ENCODE measurements around the gene ADARB2. TPM values are rescaled to one million over a fixed set of nuclear protein-coding genes. Genes with fewer than 3 reads are reported as not detected.

Gene ADARB2
- total RNA-seq, 2 experiments from 2014 or later = 0.63 to 0.99 TPM

DNA sequence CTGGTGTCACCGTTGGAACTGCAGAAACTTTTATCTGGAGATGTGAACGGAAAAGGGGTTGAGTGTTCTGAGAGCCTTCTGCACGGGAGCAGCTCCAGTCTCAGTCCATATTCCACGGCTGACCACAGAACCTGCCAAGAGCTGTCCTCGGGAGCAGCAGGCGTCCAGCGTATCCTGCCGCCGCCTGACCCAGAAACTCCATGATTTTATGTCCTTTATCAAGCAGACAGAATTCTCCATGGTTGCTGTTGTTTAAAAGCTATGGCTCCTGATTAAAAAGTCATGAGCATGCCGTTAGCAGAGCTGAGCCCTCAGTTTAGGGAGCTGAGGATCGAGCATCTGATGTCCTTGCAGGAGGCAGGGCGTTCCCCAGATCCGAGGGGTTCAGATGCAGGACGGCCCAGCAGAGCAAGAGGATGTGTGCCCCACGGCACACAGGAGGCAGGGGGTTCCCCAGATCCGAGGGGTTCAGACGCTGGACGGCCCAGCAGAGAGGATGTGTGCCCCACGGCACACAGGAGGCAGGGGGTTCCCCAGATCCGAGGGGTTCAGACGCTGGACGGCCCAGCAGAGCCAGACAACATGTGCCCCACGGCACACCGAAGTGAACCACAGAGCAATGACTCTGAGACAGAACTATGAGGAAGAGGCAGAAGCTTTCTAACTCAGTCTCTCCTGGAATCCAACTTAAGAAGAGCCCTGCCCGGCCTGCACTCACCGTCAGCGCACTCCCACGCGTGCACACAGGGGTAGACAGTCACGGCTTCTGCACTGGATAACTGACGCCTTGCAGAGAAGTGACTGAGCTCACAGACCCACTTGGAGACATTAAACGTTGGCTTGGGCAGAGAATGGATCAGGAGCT lies 584.7 kb downstream of the ADARB2 start:
- CTCF ChIA-PET = no interaction called here
- Mint-ChIP-seq H3K27me3 (ENCODE audit: low read depth) (peaks cover 7% of the 10 kb centered on the region), H3K4me3 (no peak overlapping the region), H3K36me3 (ENCODE audit: low read depth) (no peaks in the 10 kb centered on the region), H3K9me3 (ENCODE audit: insufficient read depth) (no peaks in the 10 kb centered on the region), H3K27ac (no peak overlapping the region), H3K4me1 (ENCODE audit: low read depth) (peaks cover 44% of the 10 kb centered on the region)
- POLR2A ChIA-PET = interaction anchor here (0.9 kb wide), 1 partner anchor 11 kb away, joined by 4 read pairs; no protein-coding TSS in a partner anchor
- ATAC-seq (no peak), DNase-seq (no peak)

DNA sequence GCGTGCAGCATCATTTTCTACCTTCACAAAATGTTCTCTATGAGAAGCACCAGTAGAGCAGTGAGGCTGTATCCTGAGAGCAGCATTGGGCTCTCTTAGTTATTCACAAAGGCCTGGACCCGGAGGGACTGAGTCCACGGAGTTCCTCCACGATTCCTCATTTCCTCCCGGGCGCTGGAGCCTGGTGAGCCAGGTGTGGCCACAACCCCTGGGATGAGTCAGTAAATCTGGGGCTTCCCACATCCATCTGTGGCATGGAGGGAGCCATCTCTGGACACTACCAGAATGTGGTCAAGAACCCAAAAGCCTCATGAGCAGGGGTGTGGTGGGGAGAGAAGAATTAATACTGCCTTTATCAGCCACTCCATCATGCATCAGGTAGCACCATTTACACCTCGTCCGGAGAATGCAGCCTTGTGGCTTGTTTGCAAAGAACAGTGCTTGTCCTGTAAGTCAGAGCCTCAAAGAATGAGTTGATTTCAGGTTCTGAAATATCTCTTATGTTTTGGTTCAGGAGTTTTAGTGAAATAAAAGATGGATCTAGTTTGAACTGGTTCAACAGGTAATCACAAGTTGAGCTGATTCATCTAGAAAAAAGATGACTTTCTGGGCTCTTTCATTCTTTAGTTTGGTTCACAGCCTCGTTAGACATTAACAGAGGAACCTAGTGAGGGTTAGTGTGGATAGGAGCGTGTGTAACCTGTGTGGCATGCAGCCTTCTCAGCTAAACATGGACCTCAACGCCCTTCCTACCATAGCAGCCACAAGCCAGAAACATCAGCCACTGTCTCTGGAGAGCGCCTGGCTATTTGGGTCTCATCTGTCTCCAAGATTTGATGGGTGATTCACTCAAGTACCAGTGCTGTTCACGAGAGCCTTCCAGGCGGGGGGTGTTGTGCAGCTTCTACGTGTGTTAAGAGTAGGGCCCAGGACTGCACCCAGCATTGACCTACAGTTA lies 586.0 kb downstream of the ADARB2 start:
- Mint-ChIP-seq H3K27me3 (ENCODE audit: low read depth) (peaks cover 8% of the 10 kb centered on the region), H3K36me3 (ENCODE audit: low read depth) (peaks cover 6% of the 10 kb centered on the region), H3K9me3 (ENCODE audit: insufficient read depth) (peaks cover 9% of the 10 kb centered on the region), H3K4me3 (no peak overlapping the region), H3K4me1 (ENCODE audit: low read depth) (peaks cover 44% of the 10 kb centered on the region), H3K27ac (no peak overlapping the region)
- ChIA-PET POLR2A (no interaction called here), CTCF (no interaction called here)
- ATAC-seq = no peak
- DNase-seq = no peak

DNA sequence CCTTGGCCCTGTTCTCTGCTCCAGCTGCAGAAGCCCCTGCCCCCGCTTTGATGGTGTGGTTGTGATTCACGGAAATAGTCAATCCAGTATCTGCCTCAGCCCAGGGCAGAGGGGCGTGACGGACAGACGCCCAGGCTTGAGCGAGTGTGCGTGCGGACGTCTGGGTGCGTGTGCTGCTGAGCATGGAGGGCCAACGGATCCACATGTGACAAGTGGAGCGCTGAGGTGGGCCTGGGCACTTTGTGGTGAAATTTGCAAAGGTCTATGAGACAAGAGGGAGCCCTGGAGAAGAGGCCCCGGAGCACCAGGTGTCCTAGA lies 586.7 kb downstream of the ADARB2 start:
- H3K36me3 Mint-ChIP-seq (ENCODE audit: low read depth) = peaks cover 7% of the 10 kb centered on the region
- peaks cover 14% of the 10 kb centered on the region for H3K9me3 Mint-ChIP-seq (ENCODE audit: insufficient read depth)
- ATAC-seq (no peak), DNase-seq (no peak)
- ChIA-PET POLR2A (no interaction called here), CTCF (no interaction called here)
- no peak overlapping the region for H3K27ac Mint-ChIP-seq
- peaks cover 8% of the 10 kb centered on the region for H3K27me3 Mint-ChIP-seq (ENCODE audit: low read depth)
- H3K4me1 Mint-ChIP-seq (ENCODE audit: low read depth) = peaks cover 44% of the 10 kb centered on the region
- H3K4me3 Mint-ChIP-seq = no peak overlapping the region

DNA sequence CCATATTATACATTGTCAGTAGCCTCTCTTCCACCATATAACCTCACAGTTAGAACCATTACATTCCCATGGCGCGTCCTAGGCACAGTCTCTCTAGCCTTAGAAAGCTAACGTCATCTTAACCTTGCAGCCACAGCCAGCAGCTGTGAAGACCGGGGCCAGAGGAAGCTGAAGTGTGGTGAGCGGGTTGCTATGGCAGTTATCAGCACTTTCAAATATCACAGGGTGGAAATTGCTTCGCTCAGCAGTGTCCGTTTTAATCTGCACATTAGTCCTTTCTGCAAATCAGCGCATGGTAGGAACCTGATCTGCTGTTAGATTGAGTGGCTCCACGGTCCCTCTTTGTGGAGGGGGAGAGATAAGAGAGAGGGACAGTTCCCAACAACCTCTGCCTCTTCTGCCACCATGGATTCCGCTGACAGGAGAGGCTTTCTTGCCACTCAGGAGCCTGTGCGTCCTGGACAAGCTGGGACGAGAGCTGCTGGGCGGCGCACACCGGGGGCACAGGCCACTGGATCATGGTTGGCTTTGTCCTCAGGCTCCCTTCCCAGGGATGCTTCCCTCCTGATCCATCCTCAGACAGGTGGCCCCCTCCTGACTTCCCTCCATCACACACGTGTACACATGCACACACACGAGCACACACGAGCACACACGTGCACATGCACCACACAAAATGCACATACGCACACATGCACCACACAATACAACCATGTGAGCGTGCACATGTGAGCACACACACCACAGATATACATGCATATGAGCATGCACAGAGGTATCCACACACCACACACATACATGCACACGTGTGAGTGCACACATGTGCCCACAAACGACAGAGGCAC lies 587.3 kb downstream of the ADARB2 start:
- ATAC-seq (peak; percentile 91), DNase-seq (peak; percentile 75)
- Mint-ChIP-seq H3K27me3 (ENCODE audit: low read depth) (peaks cover 4% of the 10 kb centered on the region), H3K36me3 (ENCODE audit: low read depth) (peaks cover 7% of the 10 kb centered on the region), H3K27ac (peak overlapping the region; percentile 9), H3K9me3 (ENCODE audit: insufficient read depth) (peaks cover 15% of the 10 kb centered on the region), H3K4me1 (ENCODE audit: low read depth) (peaks cover 40% of the 10 kb centered on the region), H3K4me3 (no peak overlapping the region)
- ChIA-PET CTCF (no interaction called here), POLR2A (interaction anchor here (0.5 to 1.1 kb wide), 3 partner anchors 17 to 94 kb away, joined by 3 read pairs; no protein-coding TSS in a partner anchor)

DNA sequence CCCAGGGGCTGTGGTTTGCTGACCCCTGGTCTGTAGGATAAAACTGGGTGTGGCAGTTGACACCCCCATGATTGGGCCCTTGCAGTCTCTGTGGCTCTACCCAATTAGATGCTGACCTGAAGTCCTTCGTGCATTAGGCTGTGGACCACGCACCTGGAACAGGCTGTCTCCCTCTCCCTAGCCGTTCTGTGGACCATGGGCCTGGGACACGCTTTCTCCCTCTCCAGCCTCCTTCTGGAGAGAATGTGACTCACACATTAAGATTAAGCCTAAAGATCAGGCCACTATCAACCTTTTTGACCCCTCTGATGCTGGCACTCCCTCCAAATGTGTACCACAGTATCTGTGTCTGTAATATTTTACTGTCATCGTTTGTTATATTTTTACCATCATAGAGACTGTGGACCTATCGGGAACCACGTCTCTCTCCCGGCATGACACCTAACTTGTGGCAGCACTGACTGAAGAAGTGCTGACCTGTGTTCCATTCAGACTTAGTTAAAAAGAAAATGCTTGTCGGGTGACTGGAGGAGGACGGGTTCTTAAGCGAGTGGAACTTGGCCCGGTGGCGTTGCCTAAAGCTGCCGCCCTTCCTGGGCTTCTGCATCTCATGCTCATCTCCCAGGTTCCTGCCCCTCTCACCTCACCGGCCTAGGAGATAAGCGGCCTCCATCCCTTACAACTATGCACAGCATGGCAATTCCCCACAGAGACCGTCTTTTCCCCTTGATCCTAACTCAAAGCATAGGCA lies 588.3 kb downstream of the ADARB2 start:
- CTCF ChIA-PET = no interaction called here
- Mint-ChIP-seq H3K27me3 (ENCODE audit: low read depth) (peaks cover 11% of the 10 kb centered on the region), H3K9me3 (ENCODE audit: insufficient read depth) (peaks cover 20% of the 10 kb centered on the region), H3K27ac (no peak overlapping the region), H3K36me3 (ENCODE audit: low read depth) (peaks cover 7% of the 10 kb centered on the region), H3K4me3 (no peak overlapping the region), H3K4me1 (ENCODE audit: low read depth) (peaks cover 38% of the 10 kb centered on the region)
- POLR2A ChIA-PET = interaction anchor here (1.1 kb wide), 1 partner anchor 16 kb away, joined by 3 read pairs; no protein-coding TSS in a partner anchor
- no peak for DNase-seq
- no peak for ATAC-seq

DNA sequence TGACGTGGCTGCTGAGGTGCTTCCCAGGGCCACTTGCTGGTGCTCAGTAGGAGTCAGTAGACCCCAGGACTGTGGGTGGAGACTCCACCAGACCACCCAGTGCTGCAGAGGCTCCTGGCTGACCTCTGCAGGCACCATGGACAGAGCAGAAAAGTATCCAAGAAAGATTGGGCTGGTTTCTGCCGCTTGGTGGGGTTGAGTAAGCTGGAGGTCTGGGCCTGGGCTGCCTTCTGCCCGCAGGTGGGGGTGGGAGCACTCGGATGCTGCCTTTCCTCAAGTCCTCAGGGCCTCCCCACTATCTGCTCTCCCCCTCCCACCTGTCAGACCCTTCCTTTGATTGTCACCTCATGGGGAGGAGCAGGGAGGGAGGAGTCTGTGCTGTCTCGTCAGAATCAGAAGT lies 589.5 kb downstream of the ADARB2 start:
- POLR2A ChIA-PET = no interaction called here
- H3K27me3 Mint-ChIP-seq (ENCODE audit: low read depth) = peaks cover 18% of the 10 kb centered on the region
- peaks cover 20% of the 10 kb centered on the region for H3K9me3 Mint-ChIP-seq (ENCODE audit: insufficient read depth)
- ATAC-seq (no peak), DNase-seq (no peak)
- peaks cover 29% of the 10 kb centered on the region for H3K4me1 Mint-ChIP-seq (ENCODE audit: low read depth)
- H3K4me3 Mint-ChIP-seq = no peak overlapping the region
- H3K27ac Mint-ChIP-seq = no peak overlapping the region
- H3K36me3 Mint-ChIP-seq (ENCODE audit: low read depth) = peaks cover 7% of the 10 kb centered on the region
- CTCF ChIA-PET = no interaction called here

DNA sequence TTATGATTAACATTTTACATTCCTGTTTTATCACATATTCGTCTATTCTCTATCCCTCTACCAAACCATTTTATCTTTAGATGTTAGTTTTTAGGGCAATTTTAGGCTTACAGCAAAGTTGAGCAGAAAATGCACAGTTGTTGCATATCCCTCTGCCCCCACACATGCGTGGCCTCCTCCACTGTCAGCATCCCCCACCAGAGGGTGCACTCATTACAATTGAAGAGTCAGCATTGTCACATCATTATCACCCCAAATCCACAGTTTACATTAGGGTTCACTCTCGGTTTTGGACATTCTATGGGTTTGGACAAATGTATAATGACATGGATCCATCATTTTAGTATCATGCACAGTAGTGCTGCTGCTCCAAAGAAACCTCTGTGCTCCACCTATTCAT lies 594.7 kb downstream of the ADARB2 start:
- DNase-seq (peak; percentile 51), ATAC-seq (no peak)
- Mint-ChIP-seq H3K4me1 (ENCODE audit: low read depth) (no peaks in the 10 kb centered on the region), H3K36me3 (ENCODE audit: low read depth) (peaks cover 9% of the 10 kb centered on the region), H3K9me3 (ENCODE audit: insufficient read depth) (peaks cover 41% of the 10 kb centered on the region), H3K27me3 (ENCODE audit: low read depth) (peaks cover 43% of the 10 kb centered on the region), H3K27ac (no peak overlapping the region), H3K4me3 (no peak overlapping the region)
- ChIA-PET POLR2A (no interaction called here), CTCF (no interaction called here)

DNA sequence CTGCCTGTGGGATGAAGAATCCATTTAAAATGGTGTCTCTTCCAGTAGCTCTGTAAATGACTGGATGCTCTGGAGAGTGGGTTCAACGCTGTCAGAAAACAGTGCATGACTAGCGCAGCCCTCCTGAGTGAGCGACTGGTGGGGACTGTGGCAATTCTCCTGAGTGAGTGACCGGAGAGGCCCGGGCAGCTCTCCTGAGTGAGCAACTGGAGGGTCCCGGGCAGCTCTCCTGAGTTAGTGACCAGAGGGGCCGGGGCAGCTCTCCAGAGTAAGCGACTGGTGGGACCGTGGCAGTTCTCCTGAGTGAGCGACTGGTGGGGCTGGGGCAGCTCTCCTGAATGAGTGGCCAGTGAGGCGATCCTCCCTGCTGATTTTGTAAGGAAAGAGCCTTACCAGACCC lies 595.6 kb downstream of the ADARB2 start:
- no peaks in the 10 kb centered on the region for H3K4me1 Mint-ChIP-seq (ENCODE audit: low read depth)
- ATAC-seq = no peak
- CTCF ChIA-PET = no interaction called here
- peaks cover 5% of the 10 kb centered on the region for H3K36me3 Mint-ChIP-seq (ENCODE audit: low read depth)
- H3K27ac Mint-ChIP-seq = no peak overlapping the region
- POLR2A ChIA-PET = no interaction called here
- peaks cover 39% of the 10 kb centered on the region for H3K27me3 Mint-ChIP-seq (ENCODE audit: low read depth)
- H3K9me3 Mint-ChIP-seq (ENCODE audit: insufficient read depth) = peaks cover 38% of the 10 kb centered on the region
- H3K4me3 Mint-ChIP-seq = no peak overlapping the region
- DNase-seq = no peak

DNA sequence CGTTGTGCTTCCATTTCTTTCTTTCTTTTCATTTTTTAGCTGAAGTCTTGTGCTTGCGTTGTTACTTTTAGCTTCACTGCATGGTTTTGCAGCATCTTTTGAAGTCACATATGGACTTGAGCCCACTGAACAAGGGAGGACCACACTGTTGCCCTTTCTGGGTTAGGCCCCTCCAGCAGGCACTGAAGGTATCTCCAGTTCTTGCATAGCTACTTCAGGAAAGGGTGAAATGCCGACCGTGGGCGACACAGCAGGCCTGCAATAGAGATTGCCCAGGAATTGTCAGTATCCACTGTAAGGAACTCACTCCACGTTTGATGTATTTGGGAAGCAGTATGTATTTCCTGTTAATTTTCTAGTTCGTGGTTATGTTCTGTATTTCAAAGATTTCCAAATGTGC lies 596.1 kb downstream of the ADARB2 start:
- Mint-ChIP-seq H3K36me3 (ENCODE audit: low read depth) (peaks cover 4% of the 10 kb centered on the region), H3K27me3 (ENCODE audit: low read depth) (peaks cover 39% of the 10 kb centered on the region), H3K27ac (no peak overlapping the region), H3K4me1 (ENCODE audit: low read depth) (no peaks in the 10 kb centered on the region), H3K9me3 (ENCODE audit: insufficient read depth) (peaks cover 36% of the 10 kb centered on the region), H3K4me3 (no peak overlapping the region)
- ChIA-PET CTCF (no interaction called here), POLR2A (no interaction called here)
- no peak for ATAC-seq
- no peak for DNase-seq

DNA sequence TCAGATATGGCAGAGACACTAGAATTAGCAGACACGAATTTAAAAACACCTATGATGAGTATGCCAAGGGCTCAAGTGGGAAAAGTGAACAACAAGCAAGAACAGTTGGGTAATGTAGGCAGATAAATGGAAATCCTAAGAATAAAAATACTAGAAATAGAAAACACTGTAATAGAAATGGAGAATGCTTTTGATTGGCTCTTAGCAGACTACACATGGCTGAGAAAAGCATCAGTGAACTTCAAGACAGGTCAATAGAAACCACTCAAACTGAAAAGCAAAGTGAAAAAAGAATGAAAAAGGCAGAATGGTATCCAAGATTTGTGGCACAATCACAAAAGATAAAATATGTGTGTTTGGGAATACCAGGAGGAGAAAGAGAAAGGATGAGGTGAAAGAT lies 598.8 kb downstream of the ADARB2 start:
- ChIA-PET POLR2A (no interaction called here), CTCF (no interaction called here)
- peaks cover 25% of the 10 kb centered on the region for H3K9me3 Mint-ChIP-seq (ENCODE audit: insufficient read depth)
- H3K27me3 Mint-ChIP-seq (ENCODE audit: low read depth) = peaks cover 34% of the 10 kb centered on the region
- peaks cover 8% of the 10 kb centered on the region for H3K4me1 Mint-ChIP-seq (ENCODE audit: low read depth)
- DNase-seq = no peak
- peaks cover 4% of the 10 kb centered on the region for H3K36me3 Mint-ChIP-seq (ENCODE audit: low read depth)
- no peak overlapping the region for H3K4me3 Mint-ChIP-seq
- no peak overlapping the region for H3K27ac Mint-ChIP-seq
- ATAC-seq = no peak

DNA sequence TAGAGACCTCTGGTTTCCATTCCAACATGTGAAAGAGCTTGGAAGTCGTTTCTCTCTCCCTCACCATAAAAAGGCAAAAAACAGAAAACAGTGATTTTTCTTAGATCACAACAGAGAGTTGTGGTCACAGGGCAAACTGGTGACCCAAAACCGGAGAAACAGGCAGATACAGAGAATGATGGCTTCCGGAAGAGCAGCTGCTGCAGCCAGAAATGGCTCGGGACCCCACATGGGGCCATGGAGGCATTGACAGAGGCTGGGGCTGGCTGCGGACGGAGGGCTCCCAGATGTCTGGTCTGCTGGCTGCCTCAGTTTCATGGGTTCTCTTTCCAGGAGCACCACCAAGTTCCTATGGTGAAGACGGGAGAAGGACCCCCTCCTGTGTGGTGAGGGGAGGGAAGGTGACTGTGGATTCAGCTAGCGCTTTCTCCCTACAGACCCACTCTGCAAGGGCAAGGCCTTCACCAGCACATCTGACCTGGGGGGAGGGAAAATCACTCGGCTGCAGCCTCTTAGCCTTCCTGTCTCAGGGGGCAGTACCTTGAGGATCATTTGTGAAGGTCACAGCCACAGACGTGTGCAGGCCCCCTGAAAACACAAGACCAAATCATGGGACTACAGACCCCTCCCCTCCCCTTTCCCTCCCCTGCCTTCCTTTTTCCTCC lies 599.7 kb downstream of the ADARB2 start:
- ATAC-seq (no peak), DNase-seq (peak; percentile 9)
- POLR2A ChIA-PET = no interaction called here
- peaks cover 16% of the 10 kb centered on the region for H3K4me1 Mint-ChIP-seq (ENCODE audit: low read depth)
- peaks cover 27% of the 10 kb centered on the region for H3K27me3 Mint-ChIP-seq (ENCODE audit: low read depth)
- CTCF ChIA-PET = no interaction called here
- no peak overlapping the region for H3K4me3 Mint-ChIP-seq
- peaks cover 25% of the 10 kb centered on the region for H3K9me3 Mint-ChIP-seq (ENCODE audit: insufficient read depth)
- H3K36me3 Mint-ChIP-seq (ENCODE audit: low read depth) = peaks cover 9% of the 10 kb centered on the region
- H3K27ac Mint-ChIP-seq = no peak overlapping the region
